Measurements from ENCODE around the gene EIF2AK3.

The EIF2AK3 gene

GRCh38 chr2:88537640-88538039 lies 89.6 kb downstream of the EIF2AK3 start:
- DNase-seq: no peak

- DNase-seq: no peak
Measured at GRCh38 chr2:88530081-88530480, 97.2 kb downstream of the EIF2AK3 start.

GRCh38 chr2:88521445-88522073 lies 105.7 kb downstream of the EIF2AK3 start:
- no peak for DNase-seq

GRCh38 chr2:88517759-88518201 lies 109.5 kb downstream of the EIF2AK3 start:
- no peak for DNase-seq
